ENCODE results near the gene NDUFA3. TPM values are rescaled to one million over a fixed set of nuclear protein-coding genes. Genes with fewer than 3 reads are reported as not detected.
"Not testable (repeated sequence)": the region's sequence is repeated elsewhere in the genome, so short reads cannot be mapped to it uniquely, and the experiment has no call there.

NDUFA3 gene
- total RNA-seq, 1 experiment from 2014 or later, result 51.7 TPM

GRCh38 chr19:54096617-54097106 is 6.0 kb upstream of the NDUFA3 start:
- no peaks in the 10 kb centered on the region for H3K9me3 ChIP-seq (replicated peaks)
- H3K27ac ChIP-seq, result no peak overlapping the region
- DNase-seq (ENCODE audit: low read depth in 1 of 2, low spot score in 2 of 2), result no peak
- no peak overlapping the region for H3K4me3 ChIP-seq
- no peaks in the 10 kb centered on the region for H3K36me3 ChIP-seq
- H3K4me1 ChIP-seq (replicated peaks), result no peaks in the 10 kb centered on the region
- H3K27me3 ChIP-seq (replicated peaks), result no peaks in the 10 kb centered on the region

- no peaks in the 10 kb centered on the region for H3K9me3 ChIP-seq (replicated peaks)
- H3K4me1 ChIP-seq (replicated peaks), result no peaks in the 10 kb centered on the region
- no peaks in the 10 kb centered on the region for H3K36me3 ChIP-seq
- no peak overlapping the region for H3K27ac ChIP-seq
- no peak overlapping the region for H3K4me3 ChIP-seq
- no peaks in the 10 kb centered on the region for H3K27me3 ChIP-seq (replicated peaks)
- no peak for DNase-seq (ENCODE audit: low read depth in 1 of 2, low spot score in 2 of 2)
These were observed 3.3 kb upstream of the NDUFA3 start for GRCh38 chr19:54099190-54099902.

- not testable (repeated sequence) for H3K9me3 ChIP-seq (replicated peaks); DNase-seq (ENCODE audit: low read depth in 1 of 2, low spot score in 2 of 2); H3K36me3 ChIP-seq; H3K4me3 ChIP-seq; H3K27ac ChIP-seq; H3K27me3 ChIP-seq (replicated peaks); H3K4me1 ChIP-seq (replicated peaks)
These were observed 2.8 kb upstream of the NDUFA3 start for GRCh38 chr19:54099903-54100255.

- Histone ChIP-seq H3K4me1 (replicated peaks) (no peaks in the 10 kb centered on the region), H3K4me3 (no peak within 1 kb of the TSS)
These were observed 2.1 kb upstream of the NDUFA3 start, which contains the start of gene OSCAR for GRCh38 chr19:54100561-54100960. TSS of gene OSCAR (minus strand) at chr19:54100803. CDS start at chr19:54100792, 11 bp downstream.

GRCh38 chr19:54104998-54105715 is 2.5 kb downstream of the NDUFA3 start:
- Histone ChIP-seq H3K9me3 (replicated peaks) (no peaks in the 10 kb centered on the region), H3K4me3 (no peak overlapping the region), H3K27ac (no peak overlapping the region), H3K36me3 (peaks cover 47% of the 10 kb centered on the region), H3K4me1 (replicated peaks) (no peaks in the 10 kb centered on the region), H3K27me3 (replicated peaks) (no peaks in the 10 kb centered on the region)
- DNase-seq (ENCODE audit: low read depth in 1 of 2, low spot score in 2 of 2), result no peak

More at GRCh38 chr19:54100561-54100960, 2.1 kb upstream of the NDUFA3 start, which contains the start of gene OSCAR:
- Histone ChIP-seq H3K27ac (no peak within 1 kb of the TSS), H3K9me3 (replicated peaks) (no peaks in the 10 kb centered on the region), H3K27me3 (replicated peaks) (no peaks in the 10 kb centered on the region), H3K36me3 (peaks cover 3% of the 10 kb centered on the region; the same call in 1 of the 2 replicates)
- DNase-seq (ENCODE audit: low read depth in 1 of 2, low spot score in 2 of 2), result no peak

- no peaks in the 10 kb centered on the region for H3K27me3 ChIP-seq (replicated peaks)
- H3K36me3 ChIP-seq, result peaks cover 51% of the 10 kb centered on the region
These were observed 3.1 kb downstream of the NDUFA3 start for GRCh38 chr19:54105796-54106195.

GRCh38 chr19:54106716-54107115 is 4.1 kb downstream of the NDUFA3 start:
- no peak overlapping the region for H3K4me3 ChIP-seq
- H3K27ac ChIP-seq, result no peak overlapping the region
- DNase-seq (ENCODE audit: low read depth in 1 of 2, low spot score in 2 of 2), result no peak
- H3K4me1 ChIP-seq (replicated peaks), result no peaks in the 10 kb centered on the region
- H3K9me3 ChIP-seq (replicated peaks), result no peaks in the 10 kb centered on the region
- H3K36me3 ChIP-seq, result peaks cover 55% of the 10 kb centered on the region
- no peaks in the 10 kb centered on the region for H3K27me3 ChIP-seq (replicated peaks)

More at GRCh38 chr19:54105796-54106195, 3.1 kb downstream of the NDUFA3 start:
- Histone ChIP-seq H3K4me1 (replicated peaks) (no peaks in the 10 kb centered on the region), H3K27ac (no peak overlapping the region), H3K4me3 (no peak overlapping the region), H3K9me3 (replicated peaks) (no peaks in the 10 kb centered on the region)
- DNase-seq (ENCODE audit: low read depth in 1 of 2, low spot score in 2 of 2), result no peak

- DNase-seq (ENCODE audit: low read depth in 1 of 2, low spot score in 2 of 2), result no peak
- no peaks in the 10 kb centered on the region for H3K27me3 ChIP-seq (replicated peaks)
- H3K27ac ChIP-seq, result no peak overlapping the region
- H3K36me3 ChIP-seq, result peaks cover 61% of the 10 kb centered on the region
- no peaks in the 10 kb centered on the region for H3K4me1 ChIP-seq (replicated peaks)
- H3K9me3 ChIP-seq (replicated peaks), result no peaks in the 10 kb centered on the region
- H3K4me3 ChIP-seq, result no peak overlapping the region
These were observed 5.3 kb downstream of the NDUFA3 start for GRCh38 chr19:54107876-54108490.

- H3K9me3 ChIP-seq (replicated peaks), result no peaks in the 10 kb centered on the region
- H3K4me3 ChIP-seq, result no peak overlapping the region
- H3K4me1 ChIP-seq (replicated peaks), result no peaks in the 10 kb centered on the region
- DNase-seq (ENCODE audit: low read depth in 1 of 2, low spot score in 2 of 2), result no peak
- peaks cover 61% of the 10 kb centered on the region for H3K36me3 ChIP-seq
- H3K27ac ChIP-seq, result no peak overlapping the region
- no peaks in the 10 kb centered on the region for H3K27me3 ChIP-seq (replicated peaks)
These were observed 5.8 kb downstream of the NDUFA3 start for GRCh38 chr19:54108496-54108895.

- Histone ChIP-seq H3K9me3 (replicated peaks) (no peaks in the 10 kb centered on the region), H3K4me1 (replicated peaks) (peaks cover 3% of the 10 kb centered on the region; the same call in 1 of the 2 replicates), H3K36me3 (peaks cover 61% of the 10 kb centered on the region), H3K4me3 (no peak overlapping the region), H3K27ac (no peak overlapping the region), H3K27me3 (replicated peaks) (no peaks in the 10 kb centered on the region)
- no peak for DNase-seq (ENCODE audit: low read depth in 1 of 2, low spot score in 2 of 2)
These were observed 7.0 kb downstream of the NDUFA3 start for GRCh38 chr19:54109651-54110050.

GRCh38 chr19:54114340-54115108 is 11.9 kb downstream of the NDUFA3 start:
- no peak for DNase-seq (ENCODE audit: low read depth in 1 of 2, low spot score in 2 of 2)
- H3K4me1 ChIP-seq (replicated peaks), result peaks cover 9% of the 10 kb centered on the region
- peaks cover 21% of the 10 kb centered on the region for H3K36me3 ChIP-seq
- no peaks in the 10 kb centered on the region for H3K9me3 ChIP-seq (replicated peaks)
- peak overlapping the region; percentile 54 for H3K4me3 ChIP-seq
- H3K27me3 ChIP-seq (replicated peaks), result no peaks in the 10 kb centered on the region
- no peak overlapping the region for H3K27ac ChIP-seq

- Histone ChIP-seq H3K36me3 (peaks cover 20% of the 10 kb centered on the region), H3K9me3 (replicated peaks) (no peaks in the 10 kb centered on the region), H3K4me1 (replicated peaks) (peaks cover 9% of the 10 kb centered on the region), H3K27ac (peak within 1 kb of the TSS; percentile 56), H3K27me3 (replicated peaks) (no peaks in the 10 kb centered on the region), H3K4me3 (peak within 1 kb of the TSS; percentile 54)
- DNase-seq (ENCODE audit: low read depth in 1 of 2, low spot score in 2 of 2), result peak; percentile 96 to 99
These were observed 12.7 kb downstream of the NDUFA3 start, which contains the start of the genes PRPF31 and TFPT for GRCh38 chr19:54115109-54116063. TSS of gene PRPF31 (plus strand) at chr19:54115754. CDS start at chr19:54118279, 2,525 bp downstream. TSS of gene TFPT (minus strand) at chr19:54115657. CDS start at chr19:54115269, 388 bp downstream.

All from SJSA1 (cell line).